Measurements from ENCODE around the gene C1R. TPM values are rescaled to one million over a fixed set of nuclear protein-coding genes. Genes with fewer than 3 reads are reported as not detected.

C1R gene
- polyA plus RNA-seq, 3 donors: 0.14 to 0.88 TPM; not detected in 1

- Mint-ChIP-seq H3K4me1 (peaks cover 15% of the 10 kb centered on the region), H3K27me3 (ENCODE audit: low read depth in 3 of 3) (peaks cover 0 to 2% (median 1%) of the 10 kb centered on the region in 3 donors), H3K36me3 (peaks cover 38 to 42% of the 10 kb centered on the region in 2 donors), H3K9me3 (peaks cover 3 to 9% (median 6%) of the 10 kb centered on the region in 7 donors), H3K4me3 (no peak overlapping the region), H3K27ac (no peak overlapping the region)
- Histone ChIP-seq H3K79me2 (ENCODE audit: insufficient read depth, low read length) (no peaks in the 10 kb centered on the region), H3K9ac (ENCODE audit: insufficient read depth, low read length, poor library complexity, severe bottlenecking) (no peak overlapping the region), H3K4me2 (replicated peaks; ENCODE audit: extremely low read depth, low read length, poor library complexity, severe bottlenecking) (no peak overlapping the region), H3K4me1 (ENCODE audit: control insufficient read depth in 1 of 2, insufficient read depth in 2 of 2, low read length in 2 of 2) (peaks cover 4 to 8% of the 10 kb centered on the region in 2 donors), H4K20me1 (ENCODE audit: insufficient read depth, low read length) (no peaks in the 10 kb centered on the region), H3K27me3 (ENCODE audit: control insufficient read depth in 2 of 2, insufficient read depth in 2 of 2, low read length in 2 of 2) (no peaks in the 10 kb centered on the region), H2AFZ (ENCODE audit: insufficient read depth, low read depth, low read length, poor library complexity, severe bottlenecking) (no peak overlapping the region), H3K4me3 (replicated peaks in 1 of 3; ENCODE audit: low read depth in 2 of 3, low read length in 3 of 3) (no peak overlapping the region), H3K27ac (ENCODE audit: low read depth in 1 of 2, low read length in 2 of 2) (no peak overlapping the region), H3K36me3 (replicated peaks in 1 of 2; ENCODE audit: control insufficient read depth in 1 of 2, insufficient read depth in 2 of 2, low read length in 2 of 2) (peaks cover 0 to 7% of the 10 kb centered on the region in 2 donors), H3K9me3 (replicated peaks in 1 of 2; ENCODE audit: control insufficient read depth in 1 of 2, insufficient read depth in 1 of 2, low read length in 2 of 2) (no peaks in the 10 kb centered on the region)
- WGBS (ENCODE audit: insufficient coverage): 96% methylated on average over 7 of the region's 9 CpGs
- intact Hi-C loops (cut with micrococcal nuclease): loop anchor here in 1 of 2 donors (10.0 kb wide), 1 partner anchor 92 kb away; no protein-coding TSS in a partner anchor
- no peak for TF ChIP-seq CTCF (IDR thresholded peaks at IDR 0.05)
- no peak for DNase-seq
Measured at GRCh38 chr12:7116916-7117315, 24.7 kb upstream of the C1R start.

- H3K9me3 ChIP-seq (replicated peaks in 1 of 2; ENCODE audit: control insufficient read depth in 1 of 2, insufficient read depth in 1 of 2, low read length in 2 of 2): no peaks in the 10 kb centered on the region
- Mint-ChIP-seq H3K36me3 (peaks cover 40 to 46% of the 10 kb centered on the region in 2 donors), H3K27ac (no peak overlapping the region), H3K27me3 (ENCODE audit: low read depth in 3 of 3) (peaks cover 0 to 2% (median 1%) of the 10 kb centered on the region in 3 donors), H3K4me3 (no peak overlapping the region), H3K9me3 (peaks cover 3 to 9% (median 6%) of the 10 kb centered on the region in 7 donors), H3K4me1 (peaks cover 15% of the 10 kb centered on the region)
- H3K4me2 ChIP-seq (replicated peaks; ENCODE audit: extremely low read depth, low read length, poor library complexity, severe bottlenecking): no peak overlapping the region
- no peak overlapping the region for H3K27ac ChIP-seq (ENCODE audit: low read depth in 1 of 2, low read length in 2 of 2)
- H3K9ac ChIP-seq (ENCODE audit: insufficient read depth, low read length, poor library complexity, severe bottlenecking): no peak overlapping the region
- no peak overlapping the region for H3K4me3 ChIP-seq (replicated peaks in 1 of 3; ENCODE audit: low read depth in 2 of 3, low read length in 3 of 3)
- intact Hi-C loops (cut with micrococcal nuclease): loop anchor here in 1 of 2 donors (10.0 kb wide), 1 partner anchor 91 kb away; no protein-coding TSS in a partner anchor
- H2AFZ ChIP-seq (ENCODE audit: insufficient read depth, low read depth, low read length, poor library complexity, severe bottlenecking): no peak overlapping the region
- H3K79me2 ChIP-seq (ENCODE audit: insufficient read depth, low read length): no peaks in the 10 kb centered on the region
- no peak for DNase-seq
- H3K4me1 ChIP-seq (ENCODE audit: control insufficient read depth in 1 of 2, insufficient read depth in 2 of 2, low read length in 2 of 2): peaks cover 4 to 8% of the 10 kb centered on the region in 2 donors
- peaks cover 0 to 7% of the 10 kb centered on the region in 2 donors for H3K36me3 ChIP-seq (replicated peaks in 1 of 2; ENCODE audit: control insufficient read depth in 1 of 2, insufficient read depth in 2 of 2, low read length in 2 of 2)
- no CpG with 5 or more reads among the region's 3 CpGs for WGBS (ENCODE audit: insufficient coverage)
- H4K20me1 ChIP-seq (ENCODE audit: insufficient read depth, low read length): no peaks in the 10 kb centered on the region
- no peak for TF ChIP-seq CTCF (IDR thresholded peaks at IDR 0.05)
- H3K27me3 ChIP-seq (ENCODE audit: control insufficient read depth in 2 of 2, insufficient read depth in 2 of 2, low read length in 2 of 2): no peaks in the 10 kb centered on the region
Measured at GRCh38 chr12:7116196-7116595, 24.0 kb upstream of the C1R start.
